Suprapubic skin (tissue), 4 donors: ENCODE measurements around the gene DAB2IP. TPM values are rescaled to one million over a fixed set of nuclear protein-coding genes. Genes with fewer than 3 reads are reported as not detected.

Experiments
- DNase-seq, 2 donors: peaks; one replicate each; pipeline ENCODE4 v3.0.0-alpha.2; 2019; ENCODE audit warnings: low spot score in 2 of 2
- H3K27ac ChIP-seq: fragments of 200-600 bp; sonication (generic); one replicate; pipeline ENCODE4 v1.5.1; 2019
- H3K27me3 ChIP-seq: fragments of 200-600 bp; sonication (generic); one replicate; pipeline ENCODE4 v1.5.1; 2019
- H3K36me3 ChIP-seq: fragments of 200-600 bp; sonication (generic); one replicate; pipeline ENCODE4 v1.5.1; 2019
- H3K4me1 ChIP-seq: fragments of 200-600 bp; sonication (generic); one replicate; pipeline ENCODE4 v1.5.1; 2019
- H3K4me3 ChIP-seq: fragments of 200-600 bp; sonication (generic); one replicate; pipeline ENCODE4 v1.5.1; 2019; ENCODE audit warnings: mild to moderate bottlenecking
- H3K9me3 ChIP-seq: fragments of 200-600 bp; sonication (generic); one replicate; pipeline ENCODE4 v1.5.1; 2019
- EP300 ChIP-seq: sonication (generic); formaldehyde crosslinking; IDR thresholded peaks from one replicate; pipeline ENCODE4 v1.6.1; 2017; ENCODE audit warnings: antibody characterized with exemption
- POLR2A ChIP-seq, 2 donors: fragments of 450-650 bp; IDR thresholded peaks; one replicate each; pipeline ENCODE4 v1.6.1; 2017; ENCODE audit warnings: antibody characterized with exemption in 2 of 2, mild to moderate bottlenecking in 2 of 2, moderate library complexity in 2 of 2
- POLR2AphosphoS5 ChIP-seq, 3 donors: sonication (generic); formaldehyde crosslinking; IDR thresholded peaks; one replicate each; pipeline ENCODE4 v1.6.1; 2017; ENCODE audit warnings: antibody characterized with exemption in 3 of 3
- WGBS: methylation state at CpG from one replicate; pipeline ENCODE4 v1.1.5; 2018; 5-methylcytosine and 5-hydroxymethylcytosine counted together
- total RNA-seq, 4 donors: library from RNA; depleted of rRNA; stranded (reverse); fragments of >200 nt; gene quantifications; one replicate each; pipeline ENCODE4 v1.1.0, GENCODE V29; 2016
- TF ChIP-seq, protein P1 (sequence below), 2 donors: fragments of 200-600 bp in 1 of 2; fragments of 450-650 bp in 1 of 2; sonication (generic) in 1 of 2; IDR thresholded peaks; one replicate each; pipeline ENCODE4 v1.5.1; 2016 to 2019; ENCODE audit warnings: antibody characterized with exemption in 2 of 2, mild to moderate bottlenecking in 1 of 2, moderate library complexity in 1 of 2

DAB2IP gene
- total RNA-seq, 4 donors from 2014 or later: 47.6 to 55.6 (median 50.3) TPM

DNA sequence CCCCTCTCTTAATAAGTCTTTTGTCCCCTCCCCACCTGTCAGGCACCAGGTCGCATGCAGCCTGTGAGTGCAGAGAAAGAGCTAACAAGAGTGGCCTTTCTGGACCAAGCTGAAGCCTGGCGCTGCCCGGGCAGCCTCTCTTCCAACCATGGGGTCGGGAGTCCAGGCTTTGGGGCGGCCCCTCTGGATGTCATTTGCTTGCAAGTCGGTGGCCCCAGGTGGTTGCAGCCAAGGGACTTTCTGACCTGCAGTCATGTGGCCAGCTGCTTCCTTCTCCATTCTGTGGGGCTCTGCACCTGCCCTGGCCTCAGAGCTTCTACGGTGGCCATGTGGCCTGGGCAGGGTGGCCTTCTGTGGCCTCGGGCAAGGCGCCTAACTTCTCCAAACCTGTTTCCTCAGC lies 159.7 kb downstream of the DAB2IP start:
- WGBS: 84% methylated on average over 7 of the region's 9 CpGs
- Histone ChIP-seq H3K36me3 (no peaks in the 10 kb centered on the region), H3K27me3 (no peaks in the 10 kb centered on the region), H3K9me3 (no peaks in the 10 kb centered on the region), H3K4me1 (peaks cover 10% of the 10 kb centered on the region), H3K27ac (no peak overlapping the region), H3K4me3 (no peak overlapping the region)
- DNase-seq: no peak
- TF ChIP-seq POLR2A (IDR thresholded peaks at IDR 0.05): no peak
- TF ChIP-seq POLR2AphosphoS5 (IDR thresholded peaks at IDR 0.05): no peak
- TF ChIP-seq EP300: no peak
- TF ChIP-seq, protein P1, sequence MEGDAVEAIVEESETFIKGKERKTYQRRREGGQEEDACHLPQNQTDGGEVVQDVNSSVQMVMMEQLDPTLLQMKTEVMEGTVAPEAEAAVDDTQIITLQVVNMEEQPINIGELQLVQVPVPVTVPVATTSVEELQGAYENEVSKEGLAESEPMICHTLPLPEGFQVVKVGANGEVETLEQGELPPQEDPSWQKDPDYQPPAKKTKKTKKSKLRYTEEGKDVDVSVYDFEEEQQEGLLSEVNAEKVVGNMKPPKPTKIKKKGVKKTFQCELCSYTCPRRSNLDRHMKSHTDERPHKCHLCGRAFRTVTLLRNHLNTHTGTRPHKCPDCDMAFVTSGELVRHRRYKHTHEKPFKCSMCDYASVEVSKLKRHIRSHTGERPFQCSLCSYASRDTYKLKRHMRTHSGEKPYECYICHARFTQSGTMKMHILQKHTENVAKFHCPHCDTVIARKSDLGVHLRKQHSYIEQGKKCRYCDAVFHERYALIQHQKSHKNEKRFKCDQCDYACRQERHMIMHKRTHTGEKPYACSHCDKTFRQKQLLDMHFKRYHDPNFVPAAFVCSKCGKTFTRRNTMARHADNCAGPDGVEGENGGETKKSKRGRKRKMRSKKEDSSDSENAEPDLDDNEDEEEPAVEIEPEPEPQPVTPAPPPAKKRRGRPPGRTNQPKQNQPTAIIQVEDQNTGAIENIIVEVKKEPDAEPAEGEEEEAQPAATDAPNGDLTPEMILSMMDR (IDR thresholded peaks at IDR 0.05): no peak

DNA sequence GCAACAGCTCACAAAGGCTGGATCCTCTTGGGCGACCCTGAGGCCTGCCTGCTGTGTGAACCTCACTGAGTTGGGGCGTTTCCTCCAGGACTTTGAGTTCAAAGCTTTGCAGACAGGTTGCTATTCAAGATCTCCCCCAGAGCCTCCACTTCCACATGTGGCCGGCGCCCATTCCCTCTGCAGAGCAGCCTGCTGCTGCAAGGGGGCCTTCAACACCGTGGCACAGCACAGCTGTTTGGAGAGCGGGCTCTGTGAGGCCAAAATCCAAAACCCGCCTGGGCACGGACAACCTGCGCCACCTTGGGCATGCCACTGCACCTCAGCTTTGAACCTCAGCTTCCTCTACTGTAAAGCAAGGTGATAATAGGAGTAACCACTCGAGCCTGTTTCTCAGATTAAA lies 160.3 kb downstream of the DAB2IP start:
- peaks cover 10% of the 10 kb centered on the region for H3K4me1 ChIP-seq
- H3K9me3 ChIP-seq: no peaks in the 10 kb centered on the region
- DNase-seq: no peak
- no peak overlapping the region for H3K27ac ChIP-seq
- H3K4me3 ChIP-seq: no peak overlapping the region
- 82% methylated on average over 5 of the region's 10 CpGs for WGBS
- TF ChIP-seq POLR2A (IDR thresholded peaks at IDR 0.05): no peak
- TF ChIP-seq EP300: no peak
- TF ChIP-seq, protein P1 (IDR thresholded peaks at IDR 0.05): no peak
- TF ChIP-seq POLR2AphosphoS5 (IDR thresholded peaks at IDR 0.05): no peak
- no peaks in the 10 kb centered on the region for H3K27me3 ChIP-seq
- no peaks in the 10 kb centered on the region for H3K36me3 ChIP-seq

GRCh38 chr9:121812159-121812735 lies 160.8 kb downstream of the DAB2IP start:
- H3K9me3 ChIP-seq: no peaks in the 10 kb centered on the region
- TF ChIP-seq POLR2A (IDR thresholded peaks at IDR 0.05) (no peak), POLR2AphosphoS5 (IDR thresholded peaks at IDR 0.05) (no peak), EP300 (no peak)
- TF ChIP-seq, protein P1 (IDR thresholded peaks at IDR 0.05): no peak
- DNase-seq: no peak
- no peak overlapping the region for H3K4me3 ChIP-seq
- H3K27ac ChIP-seq: no peak overlapping the region
- WGBS: 87% methylated on average over 5 of the region's 12 CpGs
- H3K36me3 ChIP-seq: no peaks in the 10 kb centered on the region
- H3K4me1 ChIP-seq: peaks cover 8% of the 10 kb centered on the region
- no peaks in the 10 kb centered on the region for H3K27me3 ChIP-seq

DNA sequence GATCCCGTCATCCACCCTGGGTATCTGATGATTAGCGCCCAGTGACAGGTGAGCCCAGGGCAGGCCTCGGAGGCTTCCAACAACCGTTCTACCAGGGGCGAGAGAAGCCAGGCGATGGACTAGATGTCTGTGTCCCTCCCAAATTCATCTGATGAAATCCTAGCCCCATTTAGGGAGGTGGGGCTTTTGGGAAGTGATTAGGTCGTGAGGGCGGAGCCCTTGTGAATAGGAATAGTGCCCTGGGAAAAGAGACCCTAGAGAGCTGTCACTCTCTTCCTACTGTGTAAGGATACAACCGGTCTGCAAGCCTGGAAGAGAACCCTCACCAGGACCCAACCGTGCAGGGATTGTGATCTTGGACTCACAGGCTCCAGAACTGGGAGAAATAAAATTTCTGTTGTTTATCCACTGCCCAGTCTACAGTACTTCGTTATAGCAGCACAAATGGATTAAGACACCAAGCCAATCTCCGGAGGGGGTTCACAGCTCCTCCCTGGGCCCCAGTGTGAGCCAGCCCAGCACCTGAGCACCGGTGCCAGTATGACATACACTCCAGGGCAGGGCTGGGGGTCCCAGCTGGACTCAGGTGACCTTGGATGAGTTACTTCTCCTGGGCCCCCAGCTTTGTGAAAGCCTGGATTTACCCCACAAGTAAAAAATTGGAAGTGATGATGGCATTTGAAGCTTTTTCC lies 162.2 kb downstream of the DAB2IP start:
- no peak for TF ChIP-seq POLR2A (IDR thresholded peaks at IDR 0.05)
- TF ChIP-seq, protein P1 (IDR thresholded peaks at IDR 0.05): no peak
- no peak for TF ChIP-seq POLR2AphosphoS5 (IDR thresholded peaks at IDR 0.05)
- TF ChIP-seq EP300: no peak
- Histone ChIP-seq H3K4me1 (no peaks in the 10 kb centered on the region), H3K4me3 (no peak overlapping the region), H3K27me3 (no peaks in the 10 kb centered on the region), H3K36me3 (no peaks in the 10 kb centered on the region), H3K9me3 (no peaks in the 10 kb centered on the region), H3K27ac (no peak overlapping the region)
- 86% methylated on average over 12 of the region's 13 CpGs for WGBS
- DNase-seq: no peak

GRCh38 chr9:121814594-121814993 lies 163.2 kb downstream of the DAB2IP start:
- no peak overlapping the region for H3K4me3 ChIP-seq
- H3K27me3 ChIP-seq: no peaks in the 10 kb centered on the region
- 80% methylated on average over 1 of the region's 11 CpGs for WGBS
- no peaks in the 10 kb centered on the region for H3K36me3 ChIP-seq
- no peaks in the 10 kb centered on the region for H3K9me3 ChIP-seq
- no peak for DNase-seq
- H3K27ac ChIP-seq: no peak overlapping the region
- H3K4me1 ChIP-seq: no peaks in the 10 kb centered on the region
- TF ChIP-seq POLR2AphosphoS5 (IDR thresholded peaks at IDR 0.05) (no peak), EP300 (no peak), POLR2A (IDR thresholded peaks at IDR 0.05) (no peak)
- TF ChIP-seq, protein P1 (IDR thresholded peaks at IDR 0.05): no peak
